OCI-LY3 (cell line): Measurements from ENCODE around the gene GPER1.
A peak's percentile ranks its signal among the peaks of the same experiment; 100 is the strongest.

ENCODE experiments used
- H2AFZ ChIP-seq: fragments of 200-600, 300-600 bp; shearing (Covaris generic); 2 replicates; pipeline ENCODE4 v1.6.0; 2014; ENCODE audit warnings: antibody characterized with exemption, low read depth, low read length
- H3K27ac ChIP-seq: fragments of 200-600, 300-600 bp; sonication (generic); 2 replicates; pipeline ENCODE4 v1.5.1; 2014; ENCODE audit warnings: mild to moderate bottlenecking, low read length, moderate library complexity, mixed read lengths
- H3K27me3 ChIP-seq: fragments of 200-600, 300-600 bp; sonication (generic); 2 replicates; pipeline ENCODE4 v1.6.1; 2014; ENCODE audit warnings: low read depth, low read length, mixed read lengths
- H3K36me3 ChIP-seq: fragments of 200-600, 300-600 bp; sonication (generic); replicated peaks from 2 replicates; pipeline ENCODE3; 2014; ENCODE audit warnings: low read depth, low read length, mixed read lengths
- H3K4me1 ChIP-seq: fragments of 300-600, 200-600 bp; sonication (generic); 2 replicates; pipeline ENCODE4 v1.6.1; 2014; ENCODE audit warnings: low read length, mixed read lengths
- H3K4me2 ChIP-seq: fragments of 200-600, 300-600 bp; sonication (generic); 2 replicates; pipeline ENCODE4 v1.6.1; 2014; ENCODE audit warnings: low read length, mixed read lengths
- H3K4me3 ChIP-seq: fragments of 300-600, 200-600 bp; sonication (generic); 2 replicates; pipeline ENCODE4 v1.5.1; 2014; ENCODE audit warnings: antibody characterized with exemption, mild to moderate bottlenecking, low read length, moderate library complexity
- H3K79me2 ChIP-seq: fragments of 300-600, 200-600 bp; shearing (Covaris generic); 2 replicates; pipeline ENCODE4 v1.6.1; 2014; ENCODE audit warnings: mild to moderate bottlenecking, low read length, mixed read lengths
- H3K9ac ChIP-seq: fragments of 300-600, 200-600 bp; shearing (Covaris generic); 2 replicates; pipeline ENCODE4 v1.6.0; 2014; ENCODE audit warnings: mild to moderate bottlenecking, low read length, moderate library complexity
- H3K9me3 ChIP-seq: fragments of 200-600, 300-600 bp; shearing (Covaris generic); 2 replicates; pipeline ENCODE4 v1.6.1; 2014; ENCODE audit warnings: low read length, mixed read lengths; ENCODE audit not compliant: insufficient read depth
- H4K20me1 ChIP-seq: fragments of 200-600, 300-600 bp; sonication (generic); 2 replicates; pipeline ENCODE4 v1.6.1; 2016; ENCODE audit warnings: low read length, mixed read lengths; ENCODE audit not compliant: insufficient read depth
- EZH2phosphoT487 ChIP-seq: fragments of 200-600 bp; shearing (Covaris generic); IDR thresholded peaks from 2 replicates; pipeline ENCODE4 v1.6.1; 2018; ENCODE audit warnings: antibody characterized with exemption, mixed run types, low read depth
- TF ChIP-seq, protein P1 (sequence below): fragments of 200-600, 300-600 bp; sonication (generic); IDR thresholded peaks from 2 replicates; pipeline ENCODE4 v1.5.1; 2014; ENCODE audit warnings: antibody characterized with exemption, low read length, low read depth

Gene GPER1

DNA sequence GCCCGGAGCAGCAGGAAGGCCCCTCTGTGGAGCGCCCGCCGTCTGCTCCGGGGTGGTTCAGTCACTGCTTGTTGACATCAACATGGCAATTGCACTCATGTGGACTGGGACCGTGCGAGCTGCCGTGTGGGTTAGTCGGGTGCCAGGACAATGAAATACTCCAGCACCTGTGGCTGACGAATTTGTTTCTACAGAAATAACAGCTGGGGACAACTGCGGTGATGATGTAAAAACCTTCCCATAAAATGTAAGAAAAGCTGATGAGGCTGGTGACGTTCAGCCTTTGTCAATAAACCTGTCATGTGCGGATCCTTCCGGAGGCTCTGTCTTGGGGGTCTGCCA is 5.6 kb downstream of the GPER1 start:
- Histone ChIP-seq H3K4me1 (peaks cover 30% of the 10 kb centered on the region), H3K27me3 (no peaks in the 10 kb centered on the region), H3K9ac (no peak overlapping the region), H3K27ac (no peak overlapping the region), H3K36me3 (peaks cover 8% of the 10 kb centered on the region), H4K20me1 (no peaks in the 10 kb centered on the region), H3K9me3 (no peaks in the 10 kb centered on the region), H3K79me2 (peaks cover 15% of the 10 kb centered on the region; the same call in 1 of the 2 replicates), H3K4me2 (no peak overlapping the region), H3K4me3 (no peak overlapping the region), H2AFZ (no peak overlapping the region)
- TF ChIP-seq, protein P1, sequence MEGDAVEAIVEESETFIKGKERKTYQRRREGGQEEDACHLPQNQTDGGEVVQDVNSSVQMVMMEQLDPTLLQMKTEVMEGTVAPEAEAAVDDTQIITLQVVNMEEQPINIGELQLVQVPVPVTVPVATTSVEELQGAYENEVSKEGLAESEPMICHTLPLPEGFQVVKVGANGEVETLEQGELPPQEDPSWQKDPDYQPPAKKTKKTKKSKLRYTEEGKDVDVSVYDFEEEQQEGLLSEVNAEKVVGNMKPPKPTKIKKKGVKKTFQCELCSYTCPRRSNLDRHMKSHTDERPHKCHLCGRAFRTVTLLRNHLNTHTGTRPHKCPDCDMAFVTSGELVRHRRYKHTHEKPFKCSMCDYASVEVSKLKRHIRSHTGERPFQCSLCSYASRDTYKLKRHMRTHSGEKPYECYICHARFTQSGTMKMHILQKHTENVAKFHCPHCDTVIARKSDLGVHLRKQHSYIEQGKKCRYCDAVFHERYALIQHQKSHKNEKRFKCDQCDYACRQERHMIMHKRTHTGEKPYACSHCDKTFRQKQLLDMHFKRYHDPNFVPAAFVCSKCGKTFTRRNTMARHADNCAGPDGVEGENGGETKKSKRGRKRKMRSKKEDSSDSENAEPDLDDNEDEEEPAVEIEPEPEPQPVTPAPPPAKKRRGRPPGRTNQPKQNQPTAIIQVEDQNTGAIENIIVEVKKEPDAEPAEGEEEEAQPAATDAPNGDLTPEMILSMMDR: no peak
- TF ChIP-seq EZH2phosphoT487: no peak

DNA sequence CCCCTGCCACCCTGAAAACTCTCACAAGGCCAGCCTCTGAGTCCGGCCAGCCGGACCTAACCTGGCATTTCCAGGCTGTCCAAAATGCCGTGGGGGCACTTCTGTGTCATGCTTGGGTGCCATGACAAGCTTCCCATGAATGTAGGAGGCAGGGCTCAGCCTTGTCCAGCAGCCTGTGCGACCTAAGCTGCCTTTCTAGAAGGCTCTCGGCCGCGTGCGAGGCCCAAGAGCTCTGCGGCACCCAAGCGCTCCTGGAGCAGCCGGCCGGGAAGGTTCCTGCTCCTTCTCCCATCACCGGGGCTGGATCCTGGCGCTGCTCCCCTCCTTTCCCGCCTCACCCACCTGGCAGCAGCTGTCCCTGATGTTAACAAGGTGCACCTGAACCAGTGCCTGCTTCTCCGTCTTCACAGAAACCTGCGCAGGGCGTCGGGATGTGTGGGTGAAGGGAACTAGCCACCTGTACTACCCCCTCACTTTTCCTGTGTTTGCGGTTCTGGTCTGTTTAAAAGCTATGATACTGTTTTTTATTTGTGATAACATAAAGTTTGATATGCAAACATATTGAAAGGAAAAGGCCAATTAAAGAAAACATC is 6.1 kb downstream of the GPER1 start:
- no peak overlapping the region for H3K4me3 ChIP-seq
- H2AFZ ChIP-seq: no peak overlapping the region
- H3K27ac ChIP-seq: no peak overlapping the region
- H4K20me1 ChIP-seq: no peaks in the 10 kb centered on the region
- no peaks in the 10 kb centered on the region for H3K27me3 ChIP-seq
- no peak overlapping the region for H3K4me2 ChIP-seq
- peaks cover 15% of the 10 kb centered on the region; the same call in 1 of the 2 replicates for H3K79me2 ChIP-seq
- H3K36me3 ChIP-seq: peaks cover 11% of the 10 kb centered on the region
- H3K9ac ChIP-seq: no peak overlapping the region
- peaks cover 28% of the 10 kb centered on the region for H3K4me1 ChIP-seq
- H3K9me3 ChIP-seq: no peaks in the 10 kb centered on the region
- TF ChIP-seq, protein P1: no peak
- TF ChIP-seq EZH2phosphoT487: no peak

DNA sequence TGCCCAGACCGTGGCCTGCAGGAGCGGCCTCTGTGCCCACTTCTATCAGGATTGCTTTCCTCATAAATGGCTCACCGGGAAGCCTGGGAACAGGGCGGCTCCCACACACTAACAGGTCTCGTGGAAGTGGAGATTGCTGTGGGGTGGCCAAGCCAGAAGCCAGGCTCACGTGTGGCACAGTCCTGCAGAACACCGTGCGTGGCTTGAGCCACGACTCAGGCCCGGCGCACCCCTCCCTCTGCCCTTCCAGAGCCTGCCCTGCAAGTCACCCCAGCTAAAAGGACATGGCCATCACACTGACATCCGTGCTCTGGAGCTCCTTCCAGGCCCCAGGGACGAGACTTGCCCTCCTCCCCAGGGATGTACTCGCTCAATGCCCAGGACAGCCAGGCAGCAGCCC is 7.0 kb downstream of the GPER1 start:
- Histone ChIP-seq H3K4me2 (peak overlapping the region; percentile 62), H3K36me3 (peaks cover 20% of the 10 kb centered on the region), H3K9ac (no peak overlapping the region), H3K4me1 (peaks cover 28% of the 10 kb centered on the region), H3K27ac (no peak overlapping the region), H4K20me1 (no peaks in the 10 kb centered on the region), H2AFZ (no peak overlapping the region), H3K9me3 (no peaks in the 10 kb centered on the region), H3K4me3 (no peak overlapping the region), H3K27me3 (no peaks in the 10 kb centered on the region), H3K79me2 (peaks cover 15% of the 10 kb centered on the region; the same call in 1 of the 2 replicates)
- TF ChIP-seq, protein P1: no peak
- no peak for TF ChIP-seq EZH2phosphoT487

DNA sequence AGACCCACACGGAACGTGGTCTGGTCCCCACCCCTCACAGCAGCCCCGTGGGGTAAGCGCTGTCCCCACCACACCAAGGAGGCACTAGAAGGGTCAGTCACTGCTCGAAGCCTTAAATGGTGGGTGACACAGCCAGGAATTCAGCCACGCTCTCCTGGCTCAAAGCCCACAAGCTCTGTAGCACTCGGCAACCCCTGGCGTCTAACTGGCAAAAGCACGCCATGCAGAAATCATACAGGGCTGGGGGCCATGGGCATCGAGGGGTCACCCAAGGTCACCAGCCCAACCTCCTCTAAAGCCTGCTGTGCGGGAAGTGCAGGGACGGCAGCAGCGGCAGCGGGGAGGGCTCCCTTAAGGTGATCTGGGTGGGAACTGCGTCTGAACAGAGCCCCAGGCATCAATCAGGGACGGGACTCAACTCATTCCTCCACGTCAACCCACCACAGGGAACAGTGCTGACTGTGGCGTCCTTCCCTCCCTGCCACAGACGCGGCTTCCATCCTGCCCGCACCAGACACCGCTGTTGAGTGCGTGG is 7.8 kb downstream of the GPER1 start:
- no peak for TF ChIP-seq EZH2phosphoT487
- TF ChIP-seq, protein P1: no peak
- H2AFZ ChIP-seq: no peak overlapping the region
- peak overlapping the region; percentile 62 for H3K4me2 ChIP-seq
- H3K36me3 ChIP-seq: peaks cover 20% of the 10 kb centered on the region
- H3K9ac ChIP-seq: no peak overlapping the region; the same call in 1 of the 2 replicates
- peaks cover 15% of the 10 kb centered on the region; the same call in 1 of the 2 replicates for H3K79me2 ChIP-seq
- H3K27me3 ChIP-seq: no peaks in the 10 kb centered on the region
- no peaks in the 10 kb centered on the region for H4K20me1 ChIP-seq
- no peaks in the 10 kb centered on the region for H3K9me3 ChIP-seq
- H3K4me3 ChIP-seq: peak overlapping the region; percentile 38; the same call in 1 of the 2 replicates
- peak overlapping the region; percentile 64 for H3K27ac ChIP-seq
- H3K4me1 ChIP-seq: peaks cover 36% of the 10 kb centered on the region
